ENCODE data around the gene TAS1R1. TPM values are rescaled to one million over a fixed set of nuclear protein-coding genes. Genes with fewer than 3 reads are reported as not detected.

The TAS1R1 gene
- total RNA-seq, 1 donor from 2014 or later, result not detected

DNA sequence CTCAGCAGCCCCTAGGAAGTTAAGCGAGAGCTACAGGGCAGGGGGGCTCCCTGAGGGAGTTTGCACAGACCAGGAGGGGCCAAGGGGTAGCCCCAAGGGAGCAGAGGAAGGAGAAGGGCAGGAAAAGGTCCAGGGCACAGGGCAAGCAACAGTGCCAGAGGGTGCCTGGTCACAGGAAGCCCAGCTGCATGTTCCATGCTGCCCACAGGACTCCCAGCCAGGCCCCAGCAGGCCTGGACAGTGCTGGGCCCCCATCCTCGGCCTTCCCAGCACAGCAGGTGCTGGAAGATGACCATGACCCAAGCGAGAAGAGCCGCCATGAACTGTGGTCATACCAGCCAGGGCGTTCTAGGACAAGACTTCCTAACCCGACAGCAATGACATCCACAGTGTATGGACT is 36.5 kb downstream of the TAS1R1 start:
- no peaks in the 10 kb centered on the region for H3K27me3 Mint-ChIP-seq (ENCODE audit: low read depth)
- no peaks in the 10 kb centered on the region for H3K9me3 Mint-ChIP-seq (ENCODE audit: low read depth)
- H3K4me1 Mint-ChIP-seq (ENCODE audit: low read depth), result peaks cover 8% of the 10 kb centered on the region
- H3K27ac Mint-ChIP-seq (ENCODE audit: unreplicated experiment), result no peak overlapping the region
- TF ChIP-seq, protein P1, sequence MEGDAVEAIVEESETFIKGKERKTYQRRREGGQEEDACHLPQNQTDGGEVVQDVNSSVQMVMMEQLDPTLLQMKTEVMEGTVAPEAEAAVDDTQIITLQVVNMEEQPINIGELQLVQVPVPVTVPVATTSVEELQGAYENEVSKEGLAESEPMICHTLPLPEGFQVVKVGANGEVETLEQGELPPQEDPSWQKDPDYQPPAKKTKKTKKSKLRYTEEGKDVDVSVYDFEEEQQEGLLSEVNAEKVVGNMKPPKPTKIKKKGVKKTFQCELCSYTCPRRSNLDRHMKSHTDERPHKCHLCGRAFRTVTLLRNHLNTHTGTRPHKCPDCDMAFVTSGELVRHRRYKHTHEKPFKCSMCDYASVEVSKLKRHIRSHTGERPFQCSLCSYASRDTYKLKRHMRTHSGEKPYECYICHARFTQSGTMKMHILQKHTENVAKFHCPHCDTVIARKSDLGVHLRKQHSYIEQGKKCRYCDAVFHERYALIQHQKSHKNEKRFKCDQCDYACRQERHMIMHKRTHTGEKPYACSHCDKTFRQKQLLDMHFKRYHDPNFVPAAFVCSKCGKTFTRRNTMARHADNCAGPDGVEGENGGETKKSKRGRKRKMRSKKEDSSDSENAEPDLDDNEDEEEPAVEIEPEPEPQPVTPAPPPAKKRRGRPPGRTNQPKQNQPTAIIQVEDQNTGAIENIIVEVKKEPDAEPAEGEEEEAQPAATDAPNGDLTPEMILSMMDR (IDR thresholded peaks at IDR 0.05), result no peak
- peaks cover 20% of the 10 kb centered on the region for H3K36me3 Mint-ChIP-seq (ENCODE audit: low read depth)
- no peak overlapping the region for H3K4me3 Mint-ChIP-seq (ENCODE audit: unreplicated experiment)
- no peak for DNase-seq (ENCODE audit: low spot score)

DNA sequence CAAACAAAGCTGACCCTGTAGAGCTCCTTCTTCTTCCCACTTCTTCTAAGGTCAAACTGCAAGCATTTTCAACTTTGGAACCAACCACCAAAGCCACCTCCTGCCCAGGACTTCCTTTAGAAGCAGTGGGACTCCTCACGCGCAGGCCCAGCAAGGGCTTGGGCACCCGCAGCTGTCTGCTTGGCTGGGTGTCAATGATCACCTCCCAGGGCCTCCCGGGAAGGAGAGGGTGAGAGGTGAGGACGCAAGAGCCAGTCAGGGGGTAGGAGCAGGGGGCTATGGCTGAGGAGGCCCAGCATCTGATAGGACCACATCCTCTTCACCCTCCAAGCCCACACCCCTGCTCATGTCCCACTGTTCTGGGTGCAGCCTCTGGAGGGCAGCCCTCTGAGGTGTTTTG is 37.3 kb downstream of the TAS1R1 start:
- peaks cover 8% of the 10 kb centered on the region for H3K4me1 Mint-ChIP-seq (ENCODE audit: low read depth)
- H3K27ac Mint-ChIP-seq (ENCODE audit: unreplicated experiment), result no peak overlapping the region
- no peak overlapping the region for H3K4me3 Mint-ChIP-seq (ENCODE audit: unreplicated experiment)
- H3K27me3 Mint-ChIP-seq (ENCODE audit: low read depth), result no peaks in the 10 kb centered on the region
- DNase-seq (ENCODE audit: low spot score), result no peak
- peaks cover 21% of the 10 kb centered on the region for H3K36me3 Mint-ChIP-seq (ENCODE audit: low read depth)
- no peaks in the 10 kb centered on the region for H3K9me3 Mint-ChIP-seq (ENCODE audit: low read depth)
- TF ChIP-seq, protein P1 (IDR thresholded peaks at IDR 0.05), result no peak

DNA sequence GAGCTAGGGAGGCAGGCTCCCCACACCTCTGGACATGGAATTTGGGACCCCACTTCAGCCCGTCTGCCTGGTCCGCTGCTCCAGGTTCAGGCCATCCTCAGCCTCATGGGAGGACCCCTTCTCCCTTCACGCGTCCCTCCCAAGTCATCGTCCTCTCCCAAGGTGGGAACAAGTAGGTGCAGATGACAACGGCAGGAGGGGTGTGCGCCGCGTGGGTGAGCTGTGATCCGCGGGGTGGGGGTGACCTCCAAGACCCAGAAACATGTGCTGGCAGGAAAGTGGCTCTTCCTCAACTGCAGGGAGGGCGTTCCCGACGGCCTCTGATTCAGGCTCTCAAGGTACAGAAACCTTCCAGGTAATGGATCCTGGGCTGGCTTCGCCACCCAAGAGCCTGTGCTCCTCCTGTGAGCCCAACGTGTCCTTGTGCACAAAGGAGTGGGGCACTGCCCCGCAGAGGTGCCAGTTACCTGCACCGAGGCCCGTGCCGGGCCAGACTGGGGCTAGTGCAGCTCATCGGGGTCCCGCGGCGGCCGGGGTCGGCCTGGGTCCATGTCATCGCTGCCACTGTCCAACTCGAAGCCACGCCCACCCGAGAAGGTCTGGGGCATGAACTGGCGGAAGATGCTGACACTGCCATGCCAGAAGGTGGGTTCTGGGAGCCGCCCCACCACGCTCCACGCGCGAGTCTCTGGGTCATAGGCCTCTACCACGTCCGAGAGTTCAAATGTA is 37.9 kb downstream of the TAS1R1 start:
- TF ChIP-seq, protein P1 (IDR thresholded peaks at IDR 0.05), result no peak
- Mint-ChIP-seq H3K27me3 (ENCODE audit: low read depth) (no peaks in the 10 kb centered on the region), H3K36me3 (ENCODE audit: low read depth) (peaks cover 21% of the 10 kb centered on the region), H3K4me1 (ENCODE audit: low read depth) (peaks cover 8% of the 10 kb centered on the region), H3K9me3 (ENCODE audit: low read depth) (no peaks in the 10 kb centered on the region), H3K4me3 (ENCODE audit: unreplicated experiment) (no peak overlapping the region), H3K27ac (ENCODE audit: unreplicated experiment) (no peak overlapping the region)
- no peak for DNase-seq (ENCODE audit: low spot score)

DNA sequence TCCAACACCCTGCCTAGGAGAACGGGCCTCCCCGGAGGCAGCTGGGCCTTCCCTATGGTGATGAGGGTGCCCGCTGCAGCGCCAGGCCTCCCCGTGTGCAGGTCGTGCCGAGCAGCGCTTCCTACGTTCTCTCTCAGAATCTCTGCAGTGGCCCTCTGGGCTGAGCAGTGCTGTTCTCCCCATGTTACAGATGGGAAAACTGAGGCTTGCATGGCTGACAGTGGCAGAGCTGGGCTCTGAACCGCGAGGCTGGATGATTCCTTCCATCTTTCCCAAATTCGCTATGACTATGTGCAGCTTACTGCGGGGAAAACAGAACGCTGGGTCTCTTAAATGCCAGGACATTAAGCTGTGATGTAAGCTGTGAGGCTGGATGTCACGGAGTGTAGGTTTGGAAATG is 38.7 kb downstream of the TAS1R1 start:
- Mint-ChIP-seq H3K36me3 (ENCODE audit: low read depth) (peaks cover 21% of the 10 kb centered on the region), H3K27me3 (ENCODE audit: low read depth) (no peaks in the 10 kb centered on the region), H3K4me3 (ENCODE audit: unreplicated experiment) (no peak overlapping the region), H3K9me3 (ENCODE audit: low read depth) (no peaks in the 10 kb centered on the region), H3K27ac (ENCODE audit: unreplicated experiment) (no peak overlapping the region), H3K4me1 (ENCODE audit: low read depth) (peaks cover 9% of the 10 kb centered on the region)
- TF ChIP-seq, protein P1 (IDR thresholded peaks at IDR 0.05), result no peak
- DNase-seq (ENCODE audit: low spot score), result no peak

DNA sequence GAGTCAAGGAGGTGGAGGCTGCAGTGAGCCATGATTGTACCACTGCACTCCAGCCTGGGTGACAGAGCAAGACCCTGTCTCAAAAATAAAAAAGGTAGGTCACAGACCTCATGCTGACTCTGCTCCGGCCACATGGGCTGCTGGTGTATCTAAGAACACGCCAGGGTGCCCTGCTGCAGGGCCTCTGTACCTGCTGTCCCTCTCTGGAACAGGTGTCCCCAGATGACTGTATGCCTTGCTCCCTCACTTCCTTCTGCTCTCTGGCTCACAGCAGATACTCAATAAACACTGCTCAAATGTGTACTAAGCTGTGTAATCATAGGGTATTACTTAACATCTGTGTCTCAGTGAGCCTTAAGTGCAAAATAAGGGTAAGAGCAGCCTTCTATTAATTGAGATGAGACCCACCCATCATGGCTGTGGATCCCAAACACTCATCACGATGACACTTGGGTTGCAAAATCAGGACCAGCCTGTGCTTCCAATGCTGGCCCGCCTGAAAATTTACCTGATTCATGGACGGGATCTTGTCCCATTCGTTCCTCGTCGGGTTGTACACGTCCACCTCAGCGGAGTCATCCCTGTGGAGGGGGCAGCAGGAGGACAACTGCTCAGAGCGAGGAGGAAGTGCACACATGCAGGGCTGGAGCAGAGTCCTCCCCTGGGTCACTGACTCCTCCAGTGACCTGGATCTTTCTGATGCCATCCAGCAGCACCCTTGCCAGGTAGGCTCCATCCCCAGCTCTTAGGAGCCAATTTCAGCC is 40.1 kb downstream of the TAS1R1 start:
- Mint-ChIP-seq H3K4me1 (ENCODE audit: low read depth) (peaks cover 22% of the 10 kb centered on the region), H3K4me3 (ENCODE audit: unreplicated experiment) (no peak overlapping the region), H3K27me3 (ENCODE audit: low read depth) (no peaks in the 10 kb centered on the region), H3K27ac (ENCODE audit: unreplicated experiment) (no peak overlapping the region), H3K36me3 (ENCODE audit: low read depth) (peaks cover 21% of the 10 kb centered on the region), H3K9me3 (ENCODE audit: low read depth) (no peaks in the 10 kb centered on the region)
- no peak for DNase-seq (ENCODE audit: low spot score)
- TF ChIP-seq, protein P1 (IDR thresholded peaks at IDR 0.05), result no peak

All from chondrocyte (in vitro differentiated cells).